NCI-H1105 (cell line): ENCODE measurements around the gene DOLK.
A peak's percentile ranks its signal among the peaks of the same experiment; 100 is the strongest.
"Not testable (repeated sequence)": the region's sequence is repeated elsewhere in the genome, so short reads cannot be mapped to it uniquely, and the experiment has no call there.

ENCODE experiments used
- DNase-seq: peaks from one replicate; lab custom pipeline; 2025; lab: John Stamatoyannopoulos, UW

DOLK gene

DNA sequence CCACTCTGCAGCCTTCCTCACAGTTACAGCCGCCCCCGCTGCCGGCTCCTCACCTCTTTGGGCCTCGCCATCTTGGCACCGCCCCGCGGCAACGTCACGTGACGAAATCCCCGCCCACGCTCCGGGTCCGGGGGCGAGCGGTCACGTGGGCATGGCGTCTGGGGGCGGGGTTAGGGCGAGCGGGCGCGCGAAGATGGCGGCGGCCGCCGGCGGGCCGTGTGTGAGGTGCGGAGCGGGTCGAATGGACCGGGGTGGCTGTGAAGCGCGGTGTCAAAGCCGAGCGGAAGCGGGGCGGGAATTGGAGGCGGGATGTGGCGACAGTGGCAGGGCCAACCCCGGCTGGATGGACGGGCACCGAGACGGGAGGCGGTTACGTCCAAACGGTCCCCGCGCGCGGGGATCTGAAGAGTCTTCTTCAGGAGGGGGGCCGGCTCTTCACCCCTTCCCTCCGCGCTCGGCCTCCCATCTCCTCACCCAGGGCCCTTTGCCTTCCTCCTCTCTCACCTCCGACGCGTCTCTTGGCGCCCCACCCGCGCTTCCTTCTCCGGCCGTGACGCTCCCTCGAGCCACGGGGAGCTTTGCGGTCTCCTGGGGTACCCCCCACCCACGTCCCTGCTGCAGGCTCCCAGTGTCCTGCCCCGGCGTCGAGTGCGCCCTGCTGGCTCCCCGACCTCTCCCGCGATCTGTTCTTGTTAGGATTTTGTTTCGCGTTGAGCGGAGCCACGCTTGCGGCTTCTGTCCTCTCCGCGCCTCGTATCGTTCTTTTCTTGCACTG lies at the start of gene DOLK, which contains the start of gene NUP188:
Gene DOLK, minus strand, starts transcription at position 77 of the 775 bp plus-strand sequence. CDS start 300 bp downstream, outside the sequence.
Gene NUP188, plus strand, starts transcription at position 173 of the 775 bp plus-strand sequence. Its CDS starts 21 bp downstream, at position 194.
- DNase-seq = peak; percentile 90

DNA sequence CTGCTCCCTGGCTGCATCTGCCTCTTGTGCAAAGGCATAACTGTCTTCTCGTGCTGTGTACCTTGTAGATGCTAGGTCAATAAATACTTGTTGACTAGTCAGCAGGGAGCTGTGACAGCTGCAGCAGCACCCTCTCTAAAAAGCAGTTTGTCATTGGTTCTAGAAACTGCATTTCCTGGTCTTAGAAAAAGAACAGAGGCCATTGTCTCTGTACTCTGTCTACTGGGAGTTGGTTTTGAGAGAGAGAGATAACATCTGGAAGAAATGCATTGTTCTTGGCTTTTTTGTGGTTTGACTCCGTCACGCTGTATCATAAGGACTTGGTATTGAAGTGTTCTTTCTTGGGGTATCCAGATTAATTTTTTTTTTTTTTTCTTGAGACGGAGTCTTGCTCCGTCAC lies 48.4 kb upstream of the DOLK start:
- DNase-seq = no peak

DNA sequence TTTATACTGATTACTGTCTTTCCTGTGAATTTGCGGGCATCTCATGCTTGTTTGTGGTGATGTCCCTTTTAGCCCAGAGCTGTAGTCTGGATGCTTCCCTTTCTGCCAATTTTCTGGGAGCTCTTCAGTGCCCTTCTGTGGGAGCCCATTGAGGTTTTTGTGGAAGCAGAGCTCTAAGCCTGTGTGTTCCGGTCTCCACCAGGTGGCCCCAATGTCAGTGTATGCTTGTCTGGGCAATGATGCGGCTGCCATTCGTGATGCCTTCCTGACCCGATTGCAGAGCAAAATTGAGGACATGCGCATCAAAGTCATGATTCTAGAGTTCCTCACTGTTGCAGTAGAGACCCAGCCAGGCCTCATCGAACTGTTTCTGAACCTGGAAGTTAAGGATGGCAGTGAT lies 45.6 kb upstream of the DOLK start:
- no peak for DNase-seq

DNA sequence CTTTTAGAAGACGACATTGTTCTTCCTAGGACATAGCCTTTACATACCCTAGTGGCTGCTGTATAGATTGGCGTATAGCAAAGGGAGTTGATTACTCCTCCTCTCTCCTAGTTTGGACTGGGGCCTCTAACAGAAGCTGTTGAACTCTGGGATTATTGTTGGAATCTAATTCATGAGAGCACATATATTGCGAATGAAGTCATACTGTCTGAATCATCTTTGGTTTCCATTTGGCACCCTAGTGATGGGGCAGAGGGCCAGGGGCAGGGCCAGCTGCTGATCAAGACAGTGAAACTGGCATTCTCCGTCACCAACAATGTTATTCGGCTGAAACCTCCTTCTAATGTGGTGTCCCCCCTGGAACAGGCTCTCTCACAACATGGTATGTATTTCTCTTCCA lies 40.4 kb upstream of the DOLK start:
- no peak for DNase-seq

DNA sequence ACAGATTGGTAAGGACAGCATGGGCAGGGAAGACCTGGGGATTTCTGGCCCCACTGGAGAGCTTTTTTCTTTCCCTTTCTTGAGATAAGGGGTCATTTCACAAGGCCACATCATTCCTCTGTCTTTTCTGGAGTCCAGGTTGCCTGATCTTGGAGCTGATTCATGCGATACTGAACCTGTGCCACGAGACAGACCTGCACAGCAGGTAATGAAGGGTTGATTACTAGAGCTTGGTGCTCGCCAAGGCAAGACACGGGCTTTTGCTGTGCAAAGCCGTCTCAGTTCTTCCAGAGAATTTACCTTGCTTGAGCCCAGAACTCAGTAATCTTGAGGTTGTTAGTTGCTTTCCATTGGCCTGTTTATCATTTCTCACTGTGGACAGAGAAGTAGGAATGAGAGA lies 39.3 kb upstream of the DOLK start:
- DNase-seq = no peak

DNA sequence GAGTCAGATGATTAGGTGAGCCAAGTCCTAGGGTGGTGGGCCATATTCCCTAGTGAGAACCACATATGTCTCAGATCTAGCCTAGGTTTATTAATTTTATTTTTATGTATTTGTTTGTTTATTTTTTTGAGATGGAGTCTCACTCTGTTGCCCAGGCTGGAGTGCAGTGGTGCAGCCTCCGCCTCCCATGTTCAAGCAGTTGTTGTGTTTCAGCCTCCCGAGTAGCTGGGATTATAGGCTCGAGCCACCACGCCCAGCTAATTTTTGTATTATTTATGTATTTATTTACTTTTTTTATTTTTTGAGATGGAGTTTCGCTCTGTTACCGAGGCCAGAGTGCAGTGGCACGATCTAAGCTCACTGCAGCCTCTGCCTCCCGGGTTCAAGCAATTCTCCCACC lies 36.1 kb upstream of the DOLK start:
- no peak for DNase-seq

DNA sequence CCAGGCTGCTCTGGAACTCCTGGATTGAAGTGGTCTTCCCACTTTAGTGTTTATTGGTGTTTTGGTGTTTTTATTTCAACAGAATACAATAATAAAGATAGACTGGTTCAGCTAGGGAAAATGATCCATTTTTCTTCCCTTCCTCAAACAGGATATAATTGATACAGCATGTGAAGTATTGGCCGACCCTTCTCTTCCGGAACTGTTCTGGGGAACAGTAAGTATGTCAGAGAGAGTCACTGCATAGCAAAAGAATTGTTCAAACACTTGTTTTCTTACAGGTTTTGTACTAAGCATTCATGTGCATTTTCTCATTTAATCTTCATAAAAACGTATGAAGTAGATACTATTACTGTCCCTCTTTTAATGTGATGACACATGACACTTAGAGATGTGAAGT lies 31.7 kb upstream of the DOLK start:
- no peak for DNase-seq

DNA sequence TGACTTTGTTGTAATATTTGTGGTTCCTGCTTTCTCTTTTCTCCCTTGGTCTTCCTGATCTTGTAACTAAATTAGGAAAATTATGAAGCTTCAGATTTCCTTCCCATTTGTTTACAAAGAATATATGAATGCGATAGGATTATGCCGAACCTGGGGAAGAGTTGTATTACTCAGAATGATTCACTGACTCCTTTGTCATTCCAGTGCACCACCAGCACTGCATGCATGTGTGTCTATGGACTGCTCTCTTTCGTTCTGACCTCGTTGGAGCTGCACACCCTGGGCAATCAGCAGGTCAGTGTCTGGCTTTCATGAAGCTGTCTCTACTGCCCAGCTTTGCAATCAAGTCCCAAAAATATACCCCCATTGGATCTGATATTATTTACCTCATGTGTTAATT lies 25.6 kb upstream of the DOLK start:
- no peak for DNase-seq

DNA sequence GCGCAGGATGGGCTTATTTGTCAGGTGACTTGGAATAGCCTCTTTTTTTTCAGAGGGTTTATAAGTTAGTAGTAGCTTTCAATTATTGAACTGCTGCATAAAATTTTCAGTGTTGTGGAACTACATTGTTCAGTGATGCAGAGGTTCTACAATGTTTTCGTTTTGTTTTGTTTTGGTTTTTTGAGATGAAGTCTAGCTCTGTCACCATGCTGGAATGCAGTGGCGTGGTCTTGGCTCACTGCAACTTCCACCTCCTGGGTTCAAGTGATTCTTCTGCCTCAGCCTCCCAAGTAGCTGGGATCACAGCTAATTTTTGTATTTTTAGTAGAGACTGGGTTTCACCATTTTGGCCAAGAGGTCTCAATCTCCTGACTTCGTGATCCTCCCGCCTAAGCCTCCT lies 22.1 kb upstream of the DOLK start:
- no peak for DNase-seq

DNA sequence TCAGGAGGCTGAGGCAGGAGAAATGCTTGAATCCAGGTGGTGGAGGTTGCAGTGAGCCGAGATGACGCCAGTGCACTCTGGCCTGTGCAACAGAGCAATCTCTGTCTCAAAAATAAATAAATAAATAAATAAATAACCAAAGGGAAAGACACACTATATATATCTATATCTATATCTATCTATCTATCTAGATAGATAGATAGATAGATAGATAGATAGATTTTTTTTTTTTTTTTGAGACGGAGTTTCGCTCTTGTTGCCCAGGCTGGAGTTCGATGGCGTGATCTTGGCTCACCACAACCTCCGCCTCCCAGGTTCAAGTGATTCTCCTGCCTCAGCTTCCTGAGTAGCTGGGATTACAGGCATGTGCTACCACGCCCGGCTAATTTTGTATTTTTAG lies 14.0 kb upstream of the DOLK start:
- DNase-seq = not testable (repeated sequence)

DNA sequence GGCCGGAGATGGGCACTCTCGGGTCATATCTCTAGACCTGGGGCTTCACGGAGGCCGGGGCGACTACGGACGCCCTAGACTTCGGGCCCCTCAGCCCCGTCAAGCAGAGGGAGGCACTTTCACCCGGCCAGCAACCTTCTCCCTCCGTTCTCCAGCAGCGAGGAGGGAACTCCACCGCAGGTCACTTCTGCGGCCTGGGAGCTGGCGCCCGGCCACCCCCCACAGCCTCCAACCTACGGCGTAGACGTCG lies 201 bp downstream of the DOLK start:
- DNase-seq = no peak

DNA sequence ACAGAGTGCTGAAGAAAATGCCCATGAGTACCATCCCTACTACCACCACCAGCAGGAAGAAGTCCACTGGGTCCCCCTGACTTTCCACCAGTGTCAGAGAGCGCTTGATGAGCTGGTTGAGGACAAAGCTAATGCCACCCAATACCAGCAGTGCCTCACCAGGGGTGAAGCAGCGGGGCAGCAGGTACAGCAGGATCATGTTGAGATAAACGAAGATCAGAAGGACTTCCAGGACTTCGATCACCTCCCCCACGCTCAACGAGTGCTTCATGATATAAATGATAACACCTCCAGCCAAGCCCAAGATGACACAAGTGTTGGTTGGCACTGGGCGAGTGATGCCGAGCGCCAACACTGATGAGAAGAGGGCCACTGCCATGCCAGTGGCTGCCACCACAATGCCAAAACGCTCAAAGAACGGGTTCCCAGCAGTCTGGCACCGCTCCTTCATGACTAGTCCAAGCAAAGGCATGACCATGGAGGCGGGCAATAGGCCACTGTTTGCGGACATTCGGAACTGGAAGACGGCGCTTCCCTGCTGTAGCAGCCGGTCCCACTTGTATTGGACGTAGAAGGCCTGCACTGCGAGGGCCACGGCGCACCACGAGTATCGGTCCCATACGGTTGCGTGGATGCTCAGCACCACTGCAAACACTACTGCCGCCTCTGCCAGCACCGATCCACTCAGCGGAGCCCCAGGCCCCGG lies 679 bp downstream of the DOLK start:
- no peak for DNase-seq

DNA sequence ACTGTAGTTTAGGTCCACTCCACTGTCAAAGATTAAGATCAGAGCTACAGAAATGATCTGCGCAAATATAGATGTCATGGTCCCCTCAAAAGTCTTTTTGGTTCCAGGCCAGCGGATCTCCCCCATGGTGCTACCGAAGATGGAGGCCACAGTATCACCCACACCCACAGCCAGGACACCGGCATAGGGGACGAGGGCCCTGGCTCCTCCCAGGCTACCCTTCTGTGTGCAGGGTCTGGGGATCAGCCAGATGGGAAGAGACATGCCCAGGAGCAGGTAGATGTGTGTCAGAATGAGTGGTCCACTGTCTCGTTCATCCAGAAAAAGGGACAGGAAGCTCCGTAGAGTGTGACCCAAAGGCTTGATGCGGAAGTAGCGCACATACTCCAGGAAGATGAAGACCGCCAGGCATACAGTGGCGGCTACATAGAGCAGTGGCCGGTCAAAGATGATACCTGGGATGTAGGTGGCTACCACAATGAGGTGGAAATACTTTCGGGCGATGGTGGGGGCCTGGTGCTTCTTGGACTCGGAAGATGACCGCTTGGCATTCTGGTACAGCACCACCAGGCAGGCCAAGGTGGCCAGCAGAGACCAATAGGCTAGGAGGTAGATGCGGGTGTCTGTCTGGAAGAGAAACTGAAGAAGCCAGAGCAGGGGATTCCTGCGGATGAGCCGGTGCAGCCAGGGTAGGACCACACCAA lies 1.5 kb downstream of the DOLK start:
- DNase-seq = no peak

DNA sequence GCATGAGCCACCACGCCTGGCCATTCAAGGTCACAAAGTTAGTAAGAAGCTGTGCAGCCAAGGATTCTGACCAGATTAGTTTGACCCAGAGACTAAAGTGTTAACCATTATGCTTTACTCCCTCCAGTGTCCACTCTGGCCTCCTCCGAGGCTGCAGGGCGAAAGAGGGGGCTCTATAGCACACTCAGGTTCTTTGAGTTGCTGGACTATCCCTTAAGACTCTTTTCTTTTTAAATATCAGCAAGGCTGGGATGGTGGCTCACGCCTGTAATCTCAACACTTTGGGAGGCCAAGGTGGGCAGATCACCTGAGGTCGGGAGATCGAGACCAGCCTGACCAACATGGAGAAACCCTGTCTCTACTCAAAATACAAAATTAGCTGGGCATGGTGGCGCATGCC lies 2.4 kb downstream of the DOLK start:
- not testable (repeated sequence) for DNase-seq

DNA sequence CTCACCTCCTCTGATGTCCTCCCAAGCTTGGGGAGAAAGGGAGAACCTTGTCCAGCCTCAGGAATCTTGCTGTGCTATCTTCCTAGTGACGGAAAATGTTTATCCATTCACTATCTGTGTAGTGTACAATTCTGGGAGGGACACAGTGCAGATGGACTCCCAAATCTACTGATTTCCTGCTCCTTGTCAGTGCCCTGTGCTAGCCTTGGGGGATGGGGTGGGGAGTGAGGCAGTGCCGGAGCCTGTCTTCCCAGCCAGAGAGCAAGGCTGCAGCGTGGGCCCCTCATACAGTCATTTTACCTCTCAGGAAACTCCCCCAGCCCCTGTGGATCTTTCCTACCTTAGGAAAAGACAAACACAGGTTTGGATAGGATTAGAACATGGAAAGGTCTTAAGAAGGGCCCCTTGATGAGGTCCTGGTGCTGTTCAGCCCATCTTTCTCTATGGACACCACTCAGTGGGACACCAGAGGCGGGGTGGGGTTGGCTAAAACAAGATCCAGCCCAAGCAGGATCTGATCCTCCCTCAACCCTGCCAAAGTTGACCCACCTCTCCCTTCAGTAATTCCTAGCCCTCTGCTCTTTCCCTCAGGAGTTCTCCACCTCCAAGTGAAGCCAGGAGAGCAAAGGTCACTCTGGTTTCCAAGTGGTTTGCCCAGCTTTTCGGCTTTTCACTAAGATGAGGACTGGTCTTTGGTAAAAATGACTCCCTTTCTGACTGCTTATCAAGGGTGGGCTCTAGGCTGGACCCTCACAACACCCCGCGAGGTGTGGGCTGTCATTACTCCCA lies 3.4 kb downstream of the DOLK start:
- DNase-seq = no peak

DNA sequence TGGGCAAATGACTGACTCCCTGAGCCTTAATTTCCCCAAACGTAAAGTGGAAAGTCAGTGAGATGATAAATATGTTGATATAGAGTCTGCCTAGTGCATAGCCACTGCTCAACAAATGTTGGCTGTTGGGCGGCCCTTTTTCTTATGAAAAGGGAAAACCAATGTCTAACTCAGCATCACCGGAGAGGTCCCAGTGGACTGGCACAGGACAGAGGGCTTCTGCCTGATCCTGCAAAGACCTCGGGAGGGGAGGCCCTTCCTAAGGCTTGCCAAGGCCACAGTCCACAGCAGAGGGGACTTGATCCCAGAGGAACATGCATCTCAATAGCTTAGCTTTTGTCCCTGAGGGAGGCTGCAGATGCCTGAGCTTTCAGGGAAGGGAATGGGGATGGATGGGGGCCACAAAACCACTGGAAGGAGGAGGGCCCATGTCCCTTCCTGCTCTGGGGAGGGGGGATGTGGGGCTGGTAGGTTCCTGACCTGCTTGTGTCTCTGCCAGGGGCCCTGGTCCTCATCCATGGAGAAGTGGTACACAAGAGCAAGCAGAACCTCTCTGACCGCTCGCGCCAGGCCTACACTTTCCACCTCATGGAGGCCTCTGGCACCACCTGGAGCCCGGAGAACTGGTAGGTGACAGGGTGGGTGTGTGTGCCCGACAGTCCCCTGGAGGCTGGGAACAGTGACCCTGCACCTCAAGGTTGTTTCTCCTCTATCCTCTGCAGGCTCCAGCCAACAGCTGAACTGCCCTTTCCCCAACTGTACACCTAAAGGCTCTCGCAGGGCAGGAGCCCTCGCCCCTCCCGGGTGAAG lies 6.3 kb downstream of the DOLK start:
- DNase-seq = no peak

DNA sequence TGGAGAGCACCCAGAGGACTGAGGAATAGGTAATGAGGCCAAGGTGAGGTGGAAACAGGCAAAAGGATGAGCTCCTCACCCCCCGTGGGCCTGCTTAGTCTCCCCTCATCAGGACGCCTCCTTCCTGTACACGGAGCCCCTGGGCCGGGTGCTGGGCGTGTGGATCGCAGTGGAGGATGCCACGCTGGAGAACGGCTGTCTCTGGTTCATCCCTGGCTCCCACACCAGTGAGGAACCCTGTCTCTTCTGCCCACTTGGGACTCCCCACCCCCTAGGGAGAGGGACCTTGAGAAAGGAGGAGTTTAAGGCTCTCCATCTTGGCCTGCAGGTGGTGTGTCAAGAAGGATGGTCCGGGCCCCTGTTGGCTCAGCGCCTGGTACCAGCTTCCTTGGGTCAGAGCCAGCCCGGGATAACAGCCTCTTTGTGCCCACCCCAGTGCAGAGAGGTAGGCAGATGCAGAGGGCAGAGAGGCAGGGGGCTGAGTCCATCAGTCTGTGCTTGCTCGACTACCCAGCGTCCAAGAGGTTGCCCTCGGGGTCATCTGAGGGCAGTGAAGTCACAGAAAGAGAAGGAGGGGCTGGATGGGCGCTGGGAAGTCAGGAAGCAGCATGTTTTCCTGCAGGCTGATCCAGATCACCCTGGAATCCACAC lies 7.0 kb downstream of the DOLK start:
- DNase-seq = no peak

DNA sequence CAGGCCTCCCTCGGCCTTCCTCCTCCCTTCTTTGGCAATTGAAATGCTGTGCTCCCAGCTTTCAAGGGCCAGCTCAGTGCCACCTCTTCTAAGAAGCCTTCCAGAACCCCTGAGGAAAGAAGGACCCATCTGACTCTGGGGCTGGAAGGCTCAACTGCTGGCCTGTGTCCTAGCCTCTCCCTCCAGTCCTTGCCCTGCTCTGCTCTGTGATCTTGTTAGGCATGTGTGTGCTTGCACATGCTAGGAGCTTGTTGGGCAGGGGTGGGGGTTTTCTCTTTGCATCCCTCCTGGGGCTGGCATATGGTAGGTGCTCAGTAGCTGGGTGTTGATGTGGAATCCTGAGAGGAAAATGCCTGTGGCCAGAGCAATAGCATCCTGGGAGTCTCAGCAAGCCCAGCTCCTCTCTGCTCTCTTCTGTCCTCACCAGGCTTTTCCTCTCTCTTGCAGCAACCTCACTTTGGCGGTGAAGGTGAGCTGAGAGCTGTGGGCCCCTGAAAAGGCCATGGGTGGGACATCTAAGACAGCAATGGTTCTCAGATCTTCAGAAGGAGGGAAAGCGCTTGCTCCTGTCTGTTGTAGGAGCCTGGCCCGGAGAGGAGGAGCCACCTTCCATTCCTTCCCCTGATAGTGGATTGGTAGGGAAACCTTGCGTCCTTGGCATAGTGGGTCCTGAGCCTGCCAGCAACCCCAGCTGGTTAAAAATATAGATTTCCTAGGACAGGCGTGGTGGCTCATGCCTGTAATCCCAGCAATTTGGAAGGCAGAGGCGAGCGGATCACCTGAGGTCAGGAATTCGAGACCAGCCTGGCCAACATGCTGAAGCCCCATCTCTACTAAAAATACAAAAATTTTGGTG lies 9.9 kb downstream of the DOLK start:
- DNase-seq = no peak

DNA sequence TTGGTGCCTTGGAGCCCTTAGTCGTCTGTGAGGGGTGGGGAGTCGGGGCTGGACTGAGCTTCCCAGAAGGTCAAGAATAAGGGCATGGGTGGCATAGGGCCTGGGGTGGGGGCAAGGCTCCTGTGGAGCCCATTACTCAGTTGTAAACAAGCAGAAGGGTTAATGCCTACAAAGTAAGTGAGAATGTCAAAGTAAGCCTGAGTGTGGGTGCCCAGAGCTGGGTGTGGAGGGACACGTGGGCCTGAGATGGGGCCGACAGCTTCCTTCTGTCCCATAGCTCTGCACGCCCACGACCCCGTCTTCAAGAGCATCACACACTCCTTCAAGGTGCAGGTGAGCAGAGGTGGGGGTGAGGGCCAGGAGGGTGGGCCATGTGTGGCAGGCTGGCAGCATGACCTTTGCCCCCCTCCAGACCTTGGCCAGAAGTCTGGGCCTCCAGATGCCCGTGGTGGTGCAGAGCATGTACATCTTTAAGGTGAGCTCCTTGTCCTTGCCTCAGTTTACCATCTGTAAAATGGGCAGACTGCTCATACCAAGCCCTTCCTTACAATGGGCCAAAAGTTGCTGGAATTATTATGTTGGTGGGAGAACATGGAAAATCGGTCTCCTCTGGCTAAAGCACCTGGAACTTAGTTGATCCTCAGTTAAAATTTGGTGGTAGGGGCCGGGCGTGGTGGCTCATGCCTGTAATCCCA lies 11.1 kb downstream of the DOLK start:
- DNase-seq = no peak
